ENCODE measurements around the gene SUGCT.
"Not testable (repeated sequence)": the region's sequence is repeated elsewhere in the genome, so short reads cannot be mapped to it uniquely, and the experiment has no call there.

Gene SUGCT

DNA sequence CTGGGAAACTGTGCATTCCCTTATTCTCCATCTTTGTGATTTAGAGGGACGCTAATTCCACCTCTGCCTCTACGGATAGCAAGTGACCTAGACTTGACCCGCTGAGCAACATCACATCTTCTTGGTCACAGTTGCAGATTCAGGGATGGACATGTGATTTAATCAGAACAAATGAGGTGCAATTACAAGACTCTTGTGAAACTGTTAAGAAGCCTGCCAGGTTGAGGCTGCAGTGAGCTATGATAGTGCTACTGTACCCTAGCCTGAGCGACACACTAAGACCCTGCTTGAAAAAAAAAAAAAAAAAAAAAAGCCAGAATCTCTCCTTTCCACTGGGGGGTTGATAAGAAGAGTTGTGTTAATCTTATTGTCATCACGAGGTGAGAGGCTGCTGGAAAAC lies 14.8 kb upstream of the SUGCT start:
- in situ Hi-C loops (cut with HindIII; ENCODE audit: low sequenced_read_pairs) = no loop called here

DNA sequence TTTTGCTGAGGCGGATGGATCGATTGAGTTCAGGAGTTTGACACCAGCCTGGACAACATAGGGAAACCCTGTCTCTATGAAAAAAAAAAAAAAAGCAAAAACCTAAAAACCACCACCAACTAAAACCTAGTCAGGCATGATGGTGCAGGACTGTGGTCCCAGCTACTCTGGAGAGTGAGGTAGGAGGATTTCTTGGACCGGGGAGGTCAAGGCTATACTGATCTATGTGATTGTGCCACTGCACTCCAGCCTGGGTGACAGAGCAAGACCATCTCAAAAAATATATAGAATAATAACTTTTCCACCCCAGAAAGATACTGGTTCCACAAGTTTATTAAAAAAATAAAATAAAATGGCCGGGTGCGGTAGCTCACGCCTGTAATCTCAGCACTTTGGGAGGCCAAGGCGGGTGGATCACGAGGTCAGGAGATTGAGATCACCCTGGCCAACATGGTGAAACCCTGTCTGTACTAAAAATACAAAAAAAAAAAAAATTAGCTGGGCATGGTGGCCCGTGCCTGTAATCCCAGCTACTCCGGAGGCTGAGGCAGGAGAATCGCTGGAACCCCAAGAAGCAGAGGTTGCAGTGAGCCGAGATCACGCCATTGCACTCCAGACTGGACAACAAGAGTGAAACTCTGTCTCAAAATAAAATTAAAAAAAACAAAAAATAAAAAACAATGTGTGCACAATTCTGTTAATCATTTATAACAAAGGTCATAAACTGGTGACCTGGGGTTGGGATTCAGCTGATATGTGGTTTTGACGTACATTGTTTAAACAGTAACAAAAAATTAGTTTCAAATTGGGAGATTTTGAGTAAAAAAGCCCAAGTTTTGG lies 12.5 kb upstream of the SUGCT start:
- DNase-seq (ENCODE audit: low read depth); in situ Hi-C loops (cut with HindIII; ENCODE audit: low sequenced_read_pairs); H3K4me3 ChIP-seq (ENCODE audit: low read depth, low read length): not testable (repeated sequence)

More for the DNA sequence above, 14.8 kb upstream of the SUGCT start:
- no peak for DNase-seq (ENCODE audit: low read depth)
- TF ChIP-seq, protein P1, sequence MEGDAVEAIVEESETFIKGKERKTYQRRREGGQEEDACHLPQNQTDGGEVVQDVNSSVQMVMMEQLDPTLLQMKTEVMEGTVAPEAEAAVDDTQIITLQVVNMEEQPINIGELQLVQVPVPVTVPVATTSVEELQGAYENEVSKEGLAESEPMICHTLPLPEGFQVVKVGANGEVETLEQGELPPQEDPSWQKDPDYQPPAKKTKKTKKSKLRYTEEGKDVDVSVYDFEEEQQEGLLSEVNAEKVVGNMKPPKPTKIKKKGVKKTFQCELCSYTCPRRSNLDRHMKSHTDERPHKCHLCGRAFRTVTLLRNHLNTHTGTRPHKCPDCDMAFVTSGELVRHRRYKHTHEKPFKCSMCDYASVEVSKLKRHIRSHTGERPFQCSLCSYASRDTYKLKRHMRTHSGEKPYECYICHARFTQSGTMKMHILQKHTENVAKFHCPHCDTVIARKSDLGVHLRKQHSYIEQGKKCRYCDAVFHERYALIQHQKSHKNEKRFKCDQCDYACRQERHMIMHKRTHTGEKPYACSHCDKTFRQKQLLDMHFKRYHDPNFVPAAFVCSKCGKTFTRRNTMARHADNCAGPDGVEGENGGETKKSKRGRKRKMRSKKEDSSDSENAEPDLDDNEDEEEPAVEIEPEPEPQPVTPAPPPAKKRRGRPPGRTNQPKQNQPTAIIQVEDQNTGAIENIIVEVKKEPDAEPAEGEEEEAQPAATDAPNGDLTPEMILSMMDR (IDR thresholded peaks at IDR 0.05; ENCODE audit: low read depth, low read length, missing control alignments) = no peak
- no peak overlapping the region for H3K4me3 ChIP-seq (ENCODE audit: low read depth, low read length)

DNA sequence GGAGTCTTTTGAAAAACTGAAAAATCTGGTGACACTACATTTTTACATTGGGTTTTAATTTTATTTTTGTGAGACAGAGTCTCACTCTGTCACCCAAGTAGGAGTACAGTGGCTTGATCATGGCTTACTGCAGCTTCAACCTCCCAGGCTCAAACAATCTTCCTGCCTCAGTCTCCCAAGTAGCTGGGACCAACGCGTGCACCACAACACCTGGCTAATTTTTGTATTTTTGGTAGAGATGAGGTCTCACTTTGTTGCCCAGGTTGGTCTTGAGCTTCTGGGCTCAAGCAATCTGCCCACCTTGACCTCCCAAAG lies 11.9 kb upstream of the SUGCT start:
- in situ Hi-C loops (cut with HindIII; ENCODE audit: low sequenced_read_pairs) = no loop called here
- TF ChIP-seq, protein P1 (IDR thresholded peaks at IDR 0.05; ENCODE audit: low read depth, low read length, missing control alignments) = no peak
- no peak for DNase-seq (ENCODE audit: low read depth)
- no peak overlapping the region for H3K4me3 ChIP-seq (ENCODE audit: low read depth, low read length)

DNA sequence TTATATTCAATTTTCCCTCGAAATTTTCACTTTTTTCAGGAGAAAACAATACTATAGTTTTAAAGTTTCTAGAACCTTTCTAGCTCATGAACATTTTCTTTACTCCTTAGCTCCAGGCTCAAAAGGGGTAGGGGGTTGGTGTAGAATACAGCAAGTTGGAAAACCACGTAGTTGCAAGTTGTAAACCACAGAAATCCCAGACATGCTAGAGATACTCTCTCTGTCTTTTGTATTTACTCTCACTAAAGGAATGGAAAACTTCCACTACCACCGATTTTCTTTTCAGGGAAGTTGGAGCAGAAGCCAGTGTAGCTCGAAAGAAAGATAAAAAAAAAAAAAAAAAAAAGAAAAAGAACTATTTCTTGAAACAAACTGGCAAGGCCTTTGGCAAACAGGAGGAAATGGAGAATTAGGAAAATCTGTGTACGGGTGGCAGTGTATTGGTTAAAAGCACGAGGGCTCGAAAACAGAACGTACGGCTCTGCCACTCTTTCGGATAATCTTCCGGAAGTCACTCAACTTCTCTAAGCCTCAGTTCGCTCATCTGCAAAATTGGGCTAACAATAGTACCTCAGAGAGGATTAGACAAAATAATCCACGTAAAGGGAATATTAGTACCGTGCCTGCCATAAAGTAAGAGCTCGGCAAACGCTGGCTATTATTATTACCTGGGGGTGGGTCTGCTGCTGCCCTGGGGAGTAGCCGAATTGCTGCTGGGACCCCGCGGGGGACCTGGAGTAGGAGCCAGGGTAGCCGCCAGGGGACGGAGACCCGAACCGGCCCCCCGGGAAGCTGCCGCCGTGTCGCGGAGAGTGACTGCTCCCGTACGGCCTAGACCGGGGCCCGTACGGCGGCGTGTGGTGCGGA lies 1.0 kb upstream of the SUGCT start:
- DNase-seq (ENCODE audit: low read depth) = peak; percentile 12
- TF ChIP-seq, protein P1 (IDR thresholded peaks at IDR 0.05; ENCODE audit: low read depth, low read length, missing control alignments) = no peak
- in situ Hi-C loops (cut with HindIII; ENCODE audit: low sequenced_read_pairs) = no loop called here
- H3K4me3 ChIP-seq (ENCODE audit: low read depth, low read length) = peak overlapping the region; percentile 98

DNA sequence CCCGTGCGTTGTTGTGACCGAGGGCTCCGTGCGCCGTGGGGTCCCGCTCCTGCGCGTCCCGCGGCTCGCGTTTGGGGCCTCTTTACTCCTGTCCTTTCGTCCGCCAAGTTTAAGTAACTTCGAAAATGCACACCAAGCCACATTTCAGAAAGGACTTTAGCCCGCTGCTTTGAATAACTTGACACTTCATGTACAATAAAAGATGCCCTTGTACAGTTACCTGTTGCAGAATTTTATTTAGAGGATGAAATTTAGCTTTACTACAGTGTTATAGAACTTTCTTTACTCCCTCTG lies 459 bp downstream of the SUGCT start:
- in situ Hi-C loops (cut with HindIII; ENCODE audit: low sequenced_read_pairs) = no loop called here
- H3K4me3 ChIP-seq (ENCODE audit: low read depth, low read length) = peak overlapping the region; percentile 98
- no peak for DNase-seq (ENCODE audit: low read depth)
- TF ChIP-seq, protein P1 (IDR thresholded peaks at IDR 0.05; ENCODE audit: low read depth, low read length, missing control alignments) = no peak

DNA sequence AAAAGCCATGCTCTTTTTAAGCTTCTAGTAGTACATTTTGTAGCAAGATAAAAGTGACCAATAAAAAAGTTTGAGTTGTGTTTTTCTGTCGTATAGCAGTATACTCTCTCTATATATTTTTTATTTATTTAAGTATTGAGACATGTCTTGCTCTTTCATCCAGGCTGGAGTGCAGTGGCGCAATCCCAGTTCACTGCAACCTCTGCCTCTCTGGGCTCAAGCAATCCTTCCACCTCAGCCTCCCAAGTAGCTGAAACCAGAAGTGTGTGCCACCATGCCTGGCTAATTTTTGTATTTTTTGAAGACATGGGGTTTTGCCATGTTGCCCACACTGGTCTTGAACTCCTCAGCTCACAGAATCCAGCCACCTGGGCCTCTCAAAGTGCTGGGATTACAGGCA lies 2.8 kb downstream of the SUGCT start:
- H3K4me3 ChIP-seq (ENCODE audit: low read depth, low read length) = no peak overlapping the region
- in situ Hi-C loops (cut with HindIII; ENCODE audit: low sequenced_read_pairs) = no loop called here
- TF ChIP-seq, protein P1 (IDR thresholded peaks at IDR 0.05; ENCODE audit: low read depth, low read length, missing control alignments) = no peak

DNA sequence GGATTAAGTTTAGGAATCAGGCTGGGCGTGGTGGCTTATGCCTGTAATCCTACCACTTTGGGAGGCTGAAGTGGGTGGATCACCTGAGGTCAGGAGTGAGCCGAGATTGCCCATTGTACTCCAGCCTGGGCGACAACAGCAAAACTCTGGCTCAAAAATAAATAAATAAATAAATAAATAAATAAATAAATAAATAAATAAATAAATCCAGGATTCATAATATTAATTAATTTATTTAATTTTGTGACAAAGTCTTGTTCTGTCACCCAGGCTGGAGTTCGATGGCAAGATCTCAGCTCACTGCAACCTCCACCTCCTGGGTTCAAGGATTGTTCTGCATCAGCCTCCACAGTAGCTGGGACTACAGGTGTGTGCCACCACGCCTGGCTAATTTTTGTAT lies 4.2 kb downstream of the SUGCT start:
- no peak for DNase-seq (ENCODE audit: low read depth)
- TF ChIP-seq, protein P1 (IDR thresholded peaks at IDR 0.05; ENCODE audit: low read depth, low read length, missing control alignments) = no peak
- no peak overlapping the region for H3K4me3 ChIP-seq (ENCODE audit: low read depth, low read length)
- in situ Hi-C loops (cut with HindIII; ENCODE audit: low sequenced_read_pairs) = no loop called here

More for the DNA sequence above, 2.8 kb downstream of the SUGCT start:
- no peak for DNase-seq (ENCODE audit: low read depth)

DNA sequence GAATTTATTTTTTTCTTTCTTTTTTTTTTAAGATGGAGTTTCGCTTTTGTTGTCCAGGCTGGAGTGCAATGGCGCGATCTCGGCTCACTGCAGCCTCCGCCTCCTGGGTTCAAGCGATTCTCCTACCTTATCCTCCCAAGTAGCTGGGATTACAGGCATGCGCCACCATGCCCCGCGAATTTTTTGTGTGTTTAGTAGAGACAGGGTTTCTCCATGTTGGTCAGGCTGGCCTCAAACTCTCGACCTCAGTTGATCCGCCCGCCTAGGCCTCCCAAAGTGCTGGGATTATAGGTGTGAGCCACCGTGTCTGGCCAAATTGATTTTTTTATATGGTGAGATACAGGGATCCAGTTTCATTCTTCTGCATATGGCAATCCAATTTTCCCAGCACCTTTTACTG lies 5.1 kb downstream of the SUGCT start:
- in situ Hi-C loops (cut with HindIII; ENCODE audit: low sequenced_read_pairs); DNase-seq (ENCODE audit: low read depth); H3K4me3 ChIP-seq (ENCODE audit: low read depth, low read length): not testable (repeated sequence)

DNA sequence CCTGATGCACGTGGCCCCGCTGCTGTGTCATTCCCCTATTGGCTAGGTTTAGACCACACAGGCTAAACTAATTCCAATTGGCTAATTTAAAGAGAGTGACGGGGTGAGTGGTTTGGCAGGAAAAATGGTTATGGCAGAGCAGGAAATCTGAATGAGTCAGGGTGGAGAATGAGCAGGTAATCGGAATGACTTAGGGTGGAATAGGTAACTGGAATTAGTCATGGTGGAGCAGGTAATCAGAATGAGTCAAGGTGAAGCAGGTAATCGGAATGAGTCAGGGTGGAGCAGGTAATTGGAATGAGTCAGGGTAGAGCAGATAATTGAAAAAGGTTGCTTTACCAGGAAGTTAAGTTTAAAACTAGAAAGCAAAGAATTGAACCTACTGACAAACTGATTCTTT lies 7.1 kb downstream of the SUGCT start:
- DNase-seq (ENCODE audit: low read depth); H3K4me3 ChIP-seq (ENCODE audit: low read depth, low read length); in situ Hi-C loops (cut with HindIII; ENCODE audit: low sequenced_read_pairs): not testable (repeated sequence)

DNA sequence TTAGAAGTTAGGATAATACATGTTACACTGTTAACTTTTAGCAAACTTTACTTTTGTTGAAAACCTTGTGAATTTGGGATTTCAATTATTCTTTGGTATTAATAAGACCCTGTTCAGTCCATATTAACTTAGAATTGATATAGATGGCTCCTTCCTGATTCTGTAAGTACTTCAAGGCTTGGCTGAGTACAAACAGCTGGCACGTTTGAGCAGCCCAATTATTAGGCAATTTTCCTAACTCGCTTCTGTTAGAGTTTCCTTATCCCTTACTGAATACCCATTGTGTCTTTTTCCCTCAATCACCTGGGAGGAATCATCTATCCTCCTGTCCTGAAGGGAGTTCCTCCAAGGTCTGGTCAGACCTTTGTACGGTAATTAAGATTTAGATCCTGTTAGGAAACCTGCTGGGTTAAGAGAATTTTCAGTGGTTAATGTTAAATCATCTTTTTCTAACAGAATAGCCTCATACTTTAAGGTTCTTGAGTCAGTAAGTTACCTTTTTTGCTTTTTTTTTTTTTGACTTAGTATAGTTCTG lies 10.9 kb downstream of the SUGCT start:
- H3K4me3 ChIP-seq (ENCODE audit: low read depth, low read length); in situ Hi-C loops (cut with HindIII; ENCODE audit: low sequenced_read_pairs); DNase-seq (ENCODE audit: low read depth): not testable (repeated sequence)

All from astrocyte of the cerebellum (primary cell).